ENCODE data around the gene KRT33B.

DNA sequence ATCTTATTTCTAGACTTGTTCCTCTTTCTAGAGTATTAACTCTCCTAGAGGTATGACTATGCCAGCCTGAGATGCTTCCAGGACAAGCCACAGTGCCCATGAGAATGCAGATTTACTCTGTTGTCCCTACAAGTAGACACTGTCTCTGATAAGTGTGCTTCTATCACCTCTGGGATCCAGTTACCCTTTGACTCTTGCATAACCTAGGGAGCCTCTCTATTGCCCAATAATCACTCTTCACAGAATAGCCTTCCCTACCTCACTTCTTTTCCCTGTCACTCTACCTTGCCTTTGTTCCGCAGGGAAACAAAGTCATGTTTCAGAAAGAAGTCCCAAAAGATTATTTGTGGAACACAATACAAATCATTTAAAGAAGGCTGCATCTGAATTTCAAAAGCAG is 14.1 kb upstream of the KRT33B start:
- TF ChIP-seq CTCF (IDR thresholded peaks at IDR 0.05) (no peak), POLR2A (IDR thresholded peaks at IDR 0.05) (no peak)

Data from lower leg skin (tissue), 3 donors.